H1 (cell line): ENCODE measurements around the gene TCEANC2. TPM values are rescaled to one million over a fixed set of nuclear protein-coding genes. Genes with fewer than 3 reads are reported as not detected.

Experiments used
- BCL11A ChIP-seq, 2 experiments: IDR thresholded peaks; one replicate each; pipeline ENCODE4 v1.6.1; 2011; ENCODE audit warnings: low read depth in 2 of 2, low read length in 2 of 2, mild to moderate bottlenecking in 2 of 2
- CHD1 ChIP-seq: IDR thresholded peaks from 2 replicates; pipeline ENCODE4 v1.6.1; 2012; ENCODE audit warnings: low read depth, low read length, improper control_type of control experiment
- FOSL1 ChIP-seq: IDR thresholded peaks from 2 replicates; pipeline ENCODE4 v1.6.1; 2011; ENCODE audit warnings: mild to moderate bottlenecking, low read depth, low read length, moderate library complexity; ENCODE audit not compliant: insufficient read depth
- JUND ChIP-seq: IDR thresholded peaks from 2 replicates; pipeline ENCODE4 v1.6.1; 2011; ENCODE audit warnings: mild to moderate bottlenecking, improper control_type of control experiment, low read length
- SP2 ChIP-seq: IDR thresholded peaks from 2 replicates; pipeline ENCODE4 v1.6.1; 2012; ENCODE audit warnings: mild to moderate bottlenecking, low read length, inconsistent platforms
- TAF7 ChIP-seq: optimal IDR thresholded peaks from 2 replicates; pipeline ENCODE3; 2011; ENCODE audit warnings: low read depth, mild to moderate bottlenecking, inconsistent platforms, low read length, moderate library complexity, borderline replicate concordance
- polyA plus RNA-seq, 7 experiments: library from polyadenylated mRNA; depleted of rRNA in 3 of 7; stranded (reverse) in 5 of 7; unstranded in 2 of 7; fragments of >200 nt in 5 of 7; fragments of 200-250 nt in 2 of 7; gene quantifications; 1 replicate in 5 of 7; 2 replicates in 1 of 7; 4 replicates in 1 of 7; pipeline versions ENCODE4 v1.2.1 to v1.2.3, GENCODE V29; 2011 to 2013; ENCODE audit warnings: missing spikeins in 2 of 7, mixed read lengths in 2 of 7
- total RNA-seq: library from RNA; stranded (reverse); fragmentation: NEBNext Ultra II Directional; extraction: Animal tissue kit (Norgen Biotek cat#: 25700); gene quantifications from 2 replicates; pipeline ENCODE4 v1.2.1, GENCODE V29; 2021

TCEANC2 gene
- total and polyA plus RNA-seq, 2 of the 8 experiments (the other 6 are each of a cell fraction or from before 2014, with no cell fraction given), result 4.2 to 8.2 TPM

GRCh38 chr1:54124906-54125305 is 71.5 kb downstream of the TCEANC2 start (continued):
- no peak for TF ChIP-seq JUND
- no peak for TF ChIP-seq CHD1
- no peak for TF ChIP-seq BCL11A (IDR thresholded peaks at IDR 0.05; ENCODE audit: low read depth in 2 of 2, low read length in 2 of 2)
- TF ChIP-seq SP2, result no peak
- no peak for TF ChIP-seq FOSL1
- no peak for TF ChIP-seq TAF7
